H1 (cell line): ENCODE results near the gene SPATS2. TPM values are rescaled to one million over a fixed set of nuclear protein-coding genes. Genes with fewer than 3 reads are reported as not detected.

Source experiments
- CTCF ChIA-PET: fragments of 300-600 bp; sonication (Branson Sonifier 250); formaldehyde crosslinking; loops from one replicate; lab custom pipeline; 2021; ENCODE audit not compliant: partially characterized antibody; lab: Charles Lee
- POLR2A ChIA-PET: fragments of 300-600 bp; sonication (Branson Sonifier 250); formaldehyde crosslinking; loops from one replicate; lab custom pipeline; 2021; ENCODE audit warnings: inconsistent platforms; ENCODE audit not compliant: partially characterized antibody; lab: Charles Lee
- DNase-seq, 2 experiments: peaks; one replicate each; pipeline versions ENCODE4 v3.0.0 to v3.0.0-alpha.2; 2010 to 2022; ENCODE audit warnings: low spot score in 2 of 2, low read depth in 1 of 2, mixed read lengths in 1 of 2
- FAIRE-seq: peaks from 2 replicates; lab custom pipeline; 2011; peaks lifted over from hg19 to GRCh38; lab: Jason Lieb, UNC
- H2AFZ ChIP-seq: 2 replicates; pipeline ENCODE4 v1.8.1; 2012; ENCODE audit warnings: low read length, inconsistent platforms
- H2AK5ac ChIP-seq: 2 replicates; pipeline ENCODE4 v1.6.1; 2013; ENCODE audit warnings: low read depth, low read length
- H2BK120ac ChIP-seq: replicated peaks from 2 replicates; pipeline ENCODE3; 2013; ENCODE audit warnings: low read depth, low read length, inconsistent platforms
- H2BK12ac ChIP-seq: 2 replicates; pipeline ENCODE4 v1.6.1; 2013; ENCODE audit warnings: low read depth, low read length
- H2BK15ac ChIP-seq: 2 replicates; pipeline ENCODE4 v1.6.1; 2013; ENCODE audit warnings: low read length
- H2BK20ac ChIP-seq: 2 replicates; pipeline ENCODE4 v1.6.1; 2013; ENCODE audit warnings: low read length
- H2BK5ac ChIP-seq: 2 replicates; pipeline ENCODE4 v1.6.1; 2013; ENCODE audit warnings: low read depth, low read length
- H3K14ac ChIP-seq: 2 replicates; pipeline ENCODE4 v1.6.1; 2013; ENCODE audit warnings: inconsistent platforms; ENCODE audit not compliant: insufficient read length
- H3K18ac ChIP-seq: 2 replicates; pipeline ENCODE4 v1.6.1; 2013; ENCODE audit warnings: low read length; ENCODE audit errors: extremely low read depth
- H3K23ac ChIP-seq: 2 replicates; pipeline ENCODE4 v1.6.1; 2013; ENCODE audit warnings: inconsistent platforms; ENCODE audit not compliant: insufficient read length
- H3K23me2 ChIP-seq: 2 replicates; pipeline ENCODE4 v1.6.1; 2013; ENCODE audit warnings: low read depth, low read length
- H3K27ac ChIP-seq: 2 replicates; pipeline ENCODE4 v1.6.1; 2011; ENCODE audit warnings: low read depth, low read length, inconsistent platforms
- H3K27me3 ChIP-seq, 4 experiments: replicated peaks in 1 of 4; 1 replicate in 1 of 4; 2 replicates in 3 of 4; pipeline versions ENCODE4 v1.6.1 to v1.8.1; 2011 to 2013; ENCODE audit warnings: low read length in 3 of 4, mild to moderate bottlenecking in 3 of 4, inconsistent platforms in 2 of 4, mixed read lengths in 2 of 4, moderate library complexity in 1 of 4; ENCODE audit not compliant: control insufficient read depth in 3 of 4, insufficient read depth in 3 of 4; ENCODE audit errors: extremely low read depth in 1 of 4
- H3K36me3 ChIP-seq, 4 experiments: 2 replicates each; pipeline versions ENCODE4 v1.6.1 to v1.8.1; 2011 to 2013; ENCODE audit warnings: mild to moderate bottlenecking in 4 of 4, low read length in 3 of 4, moderate library complexity in 2 of 4, control low read depth in 1 of 4, inconsistent platforms in 1 of 4; ENCODE audit not compliant: insufficient read depth in 4 of 4, control insufficient read depth in 2 of 4
- H3K4ac ChIP-seq: replicated peaks from 2 replicates; pipeline ENCODE3; 2013; ENCODE audit warnings: low read length, low read depth, mixed read lengths, inconsistent platforms; ENCODE audit not compliant: insufficient read length
- H3K4me1 ChIP-seq, 4 experiments: replicated peaks in 1 of 4; 1 replicate in 1 of 4; 2 replicates in 3 of 4; pipeline versions ENCODE4 v1.6.1 to v1.8.1; 2011 to 2013; ENCODE audit warnings: low read length in 3 of 4, inconsistent platforms in 2 of 4, mixed read lengths in 1 of 4; ENCODE audit not compliant: insufficient read depth in 4 of 4, control insufficient read depth in 3 of 4
- H3K4me2 ChIP-seq, 2 experiments: 2 replicates each; pipeline versions ENCODE4 v1.6.1 to v1.8.1; 2011 to 2013; ENCODE audit warnings: low read depth in 2 of 2, low read length in 2 of 2, control low read depth in 1 of 2, inconsistent platforms in 1 of 2, mild to moderate bottlenecking in 1 of 2; ENCODE audit not compliant: insufficient read depth in 1 of 2
- H3K4me3 ChIP-seq, 4 experiments: fragments of 200-600, 300-600 bp in 1 of 4; sonication (generic), shearing (Covaris generic), sonication (Bioruptor Twin) in 1 of 4; 2 replicates each; pipeline versions ENCODE4 v1.5.1 to v1.8.1; 2011 to 2016; ENCODE audit warnings: low read length in 4 of 4, low read depth in 3 of 4, control low read depth in 2 of 4, inconsistent platforms in 2 of 4, mild to moderate bottlenecking in 2 of 4, mixed read lengths in 1 of 4, moderate library complexity in 1 of 4; ENCODE audit not compliant: insufficient read depth in 2 of 4; ENCODE audit errors: extremely low read depth in 1 of 4
- H3K56ac ChIP-seq: replicated peaks from 2 replicates; pipeline ENCODE3; 2013; ENCODE audit warnings: low read depth, mild to moderate bottlenecking, mixed read lengths, low read length, inconsistent platforms; ENCODE audit not compliant: insufficient read length
- H3K79me1 ChIP-seq: 2 replicates; pipeline ENCODE4 v1.6.1; 2013; ENCODE audit warnings: low read depth, low read length, control low read depth
- H3K79me2 ChIP-seq, 2 experiments: 2 replicates each; pipeline versions ENCODE4 v1.6.1 to v1.8.1; 2012 to 2013; ENCODE audit warnings: low read length in 2 of 2, mild to moderate bottlenecking in 2 of 2, inconsistent platforms in 1 of 2; ENCODE audit not compliant: insufficient read depth in 2 of 2, control insufficient read depth in 1 of 2
- H3K9ac ChIP-seq, 4 experiments: replicated peaks in 1 of 4; 1 replicate in 1 of 4; 2 replicates in 3 of 4; pipeline versions ENCODE4 v1.6.1 to v1.8.1; 2011 to 2013; ENCODE audit warnings: low read depth in 3 of 4, low read length in 3 of 4, control low read depth in 2 of 4, mild to moderate bottlenecking in 2 of 4, moderate library complexity in 2 of 4, inconsistent platforms in 1 of 4; ENCODE audit errors: extremely low read depth in 1 of 4
- H3K9me3 ChIP-seq, 2 experiments: 2 replicates each; pipeline versions ENCODE4 v1.6.1 to v1.8.1; 2012 to 2013; ENCODE audit warnings: mild to moderate bottlenecking in 2 of 2, moderate library complexity in 2 of 2, control low read depth in 1 of 2, inconsistent platforms in 1 of 2, low read depth in 1 of 2, low read length in 1 of 2, mixed read lengths in 1 of 2; ENCODE audit not compliant: insufficient read depth in 2 of 2
- H4K20me1 ChIP-seq, 2 experiments: replicated peaks in 1 of 2; 2 replicates each; pipeline versions ENCODE3 to v1.8.1; 2011 to 2013; ENCODE audit warnings: inconsistent platforms in 2 of 2, low read length in 2 of 2, mild to moderate bottlenecking in 1 of 2; ENCODE audit not compliant: insufficient read depth in 2 of 2, control insufficient read depth in 1 of 2
- H4K5ac ChIP-seq: 2 replicates; pipeline ENCODE4 v1.6.1; 2013; ENCODE audit warnings: low read length, low read depth, mixed read lengths, inconsistent platforms; ENCODE audit not compliant: insufficient read length
- H4K8ac ChIP-seq: 2 replicates; pipeline ENCODE4 v1.8.0; 2013; ENCODE audit warnings: mild to moderate bottlenecking, moderate library complexity, low read length, inconsistent platforms; ENCODE audit not compliant: insufficient read depth; ENCODE audit errors: extremely low read depth
- H4K91ac ChIP-seq: replicated peaks from 2 replicates; pipeline ENCODE3; 2013; ENCODE audit warnings: low read length, mixed read lengths, inconsistent platforms; ENCODE audit not compliant: insufficient read length
- ASH2L ChIP-seq: fragments of 200-600, 300-600 bp; sonication (generic); IDR thresholded peaks from one replicate; pipeline ENCODE4 v1.7.1; 2017; ENCODE audit warnings: low read length
- BRCA1 ChIP-seq: IDR thresholded peaks from 2 replicates; pipeline ENCODE4 v1.6.1; 2012; ENCODE audit warnings: low read depth, low read length, improper control_type of control experiment
- E2F6 ChIP-seq: IDR thresholded peaks from 2 replicates; pipeline ENCODE4 v1.6.1; 2012; ENCODE audit warnings: inconsistent platforms
- HDAC2 ChIP-seq, 2 experiments: fragments of 300-600 bp in 1 of 2; sonication (generic) in 1 of 2; IDR thresholded peaks; 2 replicates each; pipeline ENCODE4 v1.6.1; 2011 to 2012; ENCODE audit warnings: low read depth in 2 of 2, low read length in 2 of 2, mild to moderate bottlenecking in 2 of 2, moderate library complexity in 2 of 2, borderline replicate concordance in 1 of 2, inconsistent platforms in 1 of 2
- JUND ChIP-seq: IDR thresholded peaks from 2 replicates; pipeline ENCODE4 v1.6.1; 2011; ENCODE audit warnings: mild to moderate bottlenecking, improper control_type of control experiment, low read length
- POLR2A ChIP-seq, 2 experiments: IDR thresholded peaks; 1 replicate in 1 of 2; 2 replicates in 1 of 2; pipeline ENCODE4 v1.6.1; 2011; ENCODE audit warnings: low read depth in 2 of 2, low read length in 2 of 2, mild to moderate bottlenecking in 2 of 2; ENCODE audit errors: control extremely low read depth in 1 of 2
- POU5F1 ChIP-seq: IDR thresholded peaks from 2 replicates; pipeline ENCODE4 v1.6.1; 2011; ENCODE audit warnings: low read depth, mild to moderate bottlenecking, low read length, moderate library complexity
- RBBP5 ChIP-seq: IDR thresholded peaks from 2 replicates; pipeline ENCODE4 v1.7.1; 2012; ENCODE audit warnings: low read depth, mild to moderate bottlenecking, inconsistent platforms, low read length, moderate library complexity, borderline replicate concordance
- RFX5 ChIP-seq: IDR thresholded peaks from 2 replicates; pipeline ENCODE4 v1.6.1; 2011; ENCODE audit warnings: low read depth, low read length, improper control_type of control experiment, borderline replicate concordance
- RNF2 ChIP-seq: fragments of 200-900, 300-1000 bp; sonication (generic); IDR thresholded peaks from 2 replicates; pipeline ENCODE4 v1.7.1; 2016; ENCODE audit warnings: borderline replicate concordance, low read depth, mild to moderate bottlenecking, antibody characterized with exemption, low read length; ENCODE audit not compliant: poor library complexity, severe bottlenecking; ENCODE audit errors: missing control alignments
- SP4 ChIP-seq: IDR thresholded peaks from 2 replicates; pipeline ENCODE4 v1.6.1; 2012; ENCODE audit warnings: low read length, inconsistent platforms
- ZNF274 ChIP-seq: IDR thresholded peaks from 2 replicates; pipeline ENCODE4 v1.7.0; 2012; ENCODE audit warnings: low read length, borderline replicate concordance; ENCODE audit errors: extremely low read depth
- WGBS, 2 experiments: shearing (Covaris generic) in 1 of 2; methylation state at CpG; one replicate each; pipeline versions ENCODE4 v1.1.6 to v1.1.7; 2013 to 2015; ENCODE audit warnings: low lambda C conversion rate in 2 of 2, mixed read lengths in 2 of 2, inconsistent platforms in 1 of 2, low coverage in 1 of 2, missing lambda C conversion rate in 1 of 2; ENCODE audit not compliant: insufficient replicate concordance in 2 of 2, insufficient coverage in 1 of 2, insufficient read length in 1 of 2; ENCODE audit errors: extremely low coverage in 1 of 2, missing lambda C conversion rate in 1 of 2; 5-methylcytosine and 5-hydroxymethylcytosine counted together
- polyA plus RNA-seq, 7 experiments: library from polyadenylated mRNA; depleted of rRNA in 3 of 7; stranded (reverse) in 5 of 7; unstranded in 2 of 7; fragments of >200 nt in 5 of 7; fragments of 200-250 nt in 2 of 7; gene quantifications; 1 replicate in 5 of 7; 2 replicates in 1 of 7; 4 replicates in 1 of 7; pipeline versions ENCODE4 v1.2.1 to v1.2.3, GENCODE V29; 2011 to 2013; ENCODE audit warnings: missing spikeins in 2 of 7, mixed read lengths in 2 of 7
- total RNA-seq: library from RNA; stranded (reverse); fragmentation: NEBNext Ultra II Directional; extraction: Animal tissue kit (Norgen Biotek cat#: 25700); gene quantifications from 2 replicates; pipeline ENCODE4 v1.2.1, GENCODE V29; 2021
- TF ChIP-seq, protein P1 (sequence below): IDR thresholded peaks from 2 replicates; pipeline ENCODE4 v1.6.1; 2011; ENCODE audit warnings: low read depth, mild to moderate bottlenecking, low read length; ENCODE audit not compliant: insufficient read depth

SPATS2 gene
- total and polyA plus RNA-seq, 2 of the 8 experiments (the other 6 are each of a cell fraction or from before 2014, with no cell fraction given): 19.2 to 24.5 TPM

DNA sequence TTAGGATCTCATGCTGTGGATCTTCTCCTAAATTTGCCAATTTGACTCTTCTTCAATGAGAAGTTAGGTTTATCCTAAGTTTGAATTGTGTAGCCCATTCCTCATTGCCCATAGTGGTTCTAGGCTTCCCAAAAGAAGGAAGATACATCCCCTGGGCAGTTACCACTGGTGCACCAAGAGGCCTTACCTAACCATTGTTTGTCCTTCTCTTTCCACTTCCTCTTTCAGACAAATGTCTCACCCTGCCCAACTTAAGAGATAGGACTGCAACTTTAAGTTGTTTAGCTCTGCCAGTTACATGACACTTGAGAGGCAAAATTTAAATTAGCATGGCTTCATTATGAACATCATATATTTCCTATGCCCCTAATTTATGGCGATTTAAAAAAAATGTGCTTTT, 162.2 kb downstream of the SPATS2 start:
- Histone ChIP-seq H3K27me3 (no peaks in the 10 kb centered on the region; a peak in 1 of 7 replicates), H3K4me2 (no peak overlapping the region), H4K20me1 (no peaks in the 10 kb centered on the region), H3K79me2 (no peaks in the 10 kb centered on the region), H3K4ac (no peak overlapping the region), H3K9me3 (no peaks in the 10 kb centered on the region), H3K56ac (no peak overlapping the region), H2BK120ac (no peak overlapping the region), H2AK5ac (no peak overlapping the region), H3K14ac (no peak overlapping the region), H3K27ac (no peak overlapping the region), H2BK20ac (no peak overlapping the region), H3K36me3 (peaks cover 6 to 23% (median 9%) of the 10 kb centered on the region in 4 experiments; a peak in 6 of 8 replicates), H3K4me3 (no peak overlapping the region), H4K5ac (no peak overlapping the region), H3K18ac (no peak overlapping the region), H4K91ac (no peak overlapping the region), H4K8ac (no peak overlapping the region), H2BK15ac (no peak overlapping the region), H3K23me2 (no peaks in the 10 kb centered on the region), H3K23ac (no peak overlapping the region), H3K79me1 (no peaks in the 10 kb centered on the region), H2BK12ac (no peak overlapping the region), H3K4me1 (peaks cover 0 to 3% (median 0%) of the 10 kb centered on the region in 4 experiments; a peak in 1 of 7 replicates), H2AFZ (no peak overlapping the region), H3K9ac (no peak overlapping the region), H2BK5ac (no peak overlapping the region)
- ChIA-PET POLR2A (interaction anchor here (1.4 kb wide), 1 partner anchor 47 kb away, joined by 3 read pairs; no protein-coding TSS in a partner anchor), CTCF (interaction anchor here (0.6 to 10.7 kb wide), 6 partner anchors 8 to 171 kb away, joined by 3 to 72 read pairs (median 4); no protein-coding TSS in a partner anchor)
- DNase-seq: no peak
- FAIRE-seq: no peak
- WGBS, 2 experiments: 75% methylated on average over 1 of the region's 1 CpG; no CpG with 5 or more reads in 1 of the 2 experiments
- no peak for TF ChIP-seq ASH2L
- no peak for TF ChIP-seq HDAC2 (IDR thresholded peaks at IDR 0.05; ENCODE audit: borderline replicate concordance in 1 of 2, low read depth in 2 of 2, low read length in 2 of 2)
- TF ChIP-seq, protein P1, sequence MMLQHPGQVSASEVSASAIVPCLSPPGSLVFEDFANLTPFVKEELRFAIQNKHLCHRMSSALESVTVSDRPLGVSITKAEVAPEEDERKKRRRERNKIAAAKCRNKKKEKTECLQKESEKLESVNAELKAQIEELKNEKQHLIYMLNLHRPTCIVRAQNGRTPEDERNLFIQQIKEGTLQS: no peak
- TF ChIP-seq POLR2A (IDR thresholded peaks at IDR 0.05; ENCODE audit: control extremely low read depth in 1 of 2, low read depth in 2 of 2, low read length in 2 of 2): no peak
- TF ChIP-seq RBBP5: no peak
- no peak for TF ChIP-seq ZNF274
- no peak for TF ChIP-seq E2F6
- TF ChIP-seq JUND: no peak
- no peak for TF ChIP-seq RFX5
- no peak for TF ChIP-seq BRCA1
- TF ChIP-seq POU5F1: no peak
- no peak for TF ChIP-seq SP4
- no peak for TF ChIP-seq RNF2
